GM18526 (cell line): Measurements from ENCODE around the gene IKZF3.

Experiments
- POLR2A ChIP-seq: IDR thresholded peaks from 3 replicates; pipeline ENCODE4 v1.6.1; 2011; ENCODE audit not compliant: insufficient read length; ENCODE audit errors: extremely low read depth

Gene IKZF3

GRCh38 chr17:39863918-39864746, at the start of gene IKZF3:
Gene IKZF3, minus strand, starts transcription at chr17:39864312. Its CDS starts 186 bp downstream, at chr17:39864126.
- peak; percentile 60 for TF ChIP-seq POLR2A

- no peak for TF ChIP-seq POLR2A
These were observed 44.8 kb upstream of the IKZF3 start for GRCh38 chr17:39908789-39909352.

- no peak for TF ChIP-seq POLR2A
These were observed 40.8 kb upstream of the IKZF3 start for GRCh38 chr17:39904990-39905288.

- TF ChIP-seq POLR2A, result no peak
These were observed 39.2 kb upstream of the IKZF3 start for GRCh38 chr17:39903158-39903884.

GRCh38 chr17:39899215-39899614, 35.1 kb upstream of the IKZF3 start:
- TF ChIP-seq POLR2A, result no peak

GRCh38 chr17:39898088-39898487, 34.0 kb upstream of the IKZF3 start:
- no peak for TF ChIP-seq POLR2A

GRCh38 chr17:39894681-39895376, 30.7 kb upstream of the IKZF3 start:
- no peak for TF ChIP-seq POLR2A

GRCh38 chr17:39889200-39889599, 25.1 kb upstream of the IKZF3 start:
- TF ChIP-seq POLR2A, result no peak

- TF ChIP-seq POLR2A, result no peak
These were observed 23.0 kb upstream of the IKZF3 start for GRCh38 chr17:39887078-39887477.

GRCh38 chr17:39872751-39873150, 8.6 kb upstream of the IKZF3 start:
- TF ChIP-seq POLR2A, result no peak

GRCh38 chr17:39871801-39872200, 7.7 kb upstream of the IKZF3 start:
- no peak for TF ChIP-seq POLR2A

GRCh38 chr17:39870776-39871175, 6.7 kb upstream of the IKZF3 start:
- TF ChIP-seq POLR2A, result no peak

- TF ChIP-seq POLR2A, result no peak
These were observed 4.4 kb upstream of the IKZF3 start for GRCh38 chr17:39868554-39868942.

- TF ChIP-seq POLR2A, result no peak
These were observed 3.9 kb upstream of the IKZF3 start, which contains the start of gene ZPBP2 for GRCh38 chr17:39867880-39868553. Gene ZPBP2, plus strand, starts transcription at chr17:39868202. Its CDS starts 153 bp downstream, at chr17:39868355.
